Measurements from ENCODE around the gene VAMP7.
"Not testable (repeated sequence)": the region's sequence is repeated elsewhere in the genome, so short reads cannot be mapped to it uniquely, and the experiment has no call there.

VAMP7 gene

DNA sequence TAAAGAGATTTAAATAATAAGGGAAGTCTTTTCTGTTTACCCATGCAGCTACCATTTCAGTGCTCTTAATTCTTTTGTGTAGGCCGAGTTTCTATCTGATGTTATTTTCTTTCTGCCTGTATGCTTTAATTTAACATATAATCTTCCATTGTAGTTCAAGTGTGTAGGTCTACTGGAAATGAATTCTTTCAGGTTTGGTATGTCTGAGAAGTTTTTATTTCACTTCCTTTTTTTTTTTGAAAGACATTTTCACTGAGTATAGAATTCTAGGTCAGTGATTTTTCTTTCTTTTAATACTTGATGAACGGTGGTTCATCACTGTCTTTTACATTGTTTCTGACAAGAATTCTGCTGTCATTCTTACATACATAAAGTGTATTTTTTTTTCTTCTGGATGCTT, 42.1 kb downstream of the VAMP7 start:
- DNase-seq: no peak

DNA sequence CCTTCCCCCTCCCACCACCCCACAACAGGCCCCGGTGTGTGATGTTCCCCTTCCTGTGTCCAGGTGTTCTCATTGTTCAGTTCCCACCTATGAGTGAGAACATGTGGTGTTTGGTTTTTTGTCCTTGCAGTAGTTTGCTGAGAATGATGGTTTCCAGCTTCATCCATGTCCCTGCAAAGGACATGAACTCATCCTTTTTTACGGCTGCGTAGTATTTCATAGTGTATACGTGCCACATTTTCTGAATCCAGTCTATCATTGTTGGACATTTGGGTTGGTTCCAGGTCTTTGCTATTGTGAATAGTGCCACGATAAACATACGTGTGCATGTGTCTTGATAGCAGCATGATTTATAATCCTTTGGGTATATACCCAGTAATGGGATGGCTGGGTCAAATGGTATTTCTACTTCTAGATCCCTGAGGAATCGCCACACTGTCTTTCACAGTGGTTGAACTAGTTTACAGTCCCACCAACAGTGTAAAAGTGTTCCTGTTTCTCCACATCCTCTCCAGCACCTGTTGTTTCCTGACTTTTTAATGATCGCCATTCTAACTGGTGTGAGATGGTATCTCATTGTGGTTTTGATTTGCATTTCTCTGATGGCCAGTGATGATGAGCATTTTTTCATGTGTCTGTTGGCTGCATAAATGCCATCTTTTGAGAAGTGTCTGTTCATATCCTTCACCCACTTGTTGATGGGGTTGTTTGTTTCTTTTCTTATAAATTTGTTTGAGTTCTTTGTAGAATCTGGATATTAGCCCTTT, 49.9 kb downstream of the VAMP7 start:
- DNase-seq: not testable (repeated sequence)

GRCh38 chrX:155938132-155938531, 57.0 kb downstream of the VAMP7 start:
- DNase-seq: no peak

DNA sequence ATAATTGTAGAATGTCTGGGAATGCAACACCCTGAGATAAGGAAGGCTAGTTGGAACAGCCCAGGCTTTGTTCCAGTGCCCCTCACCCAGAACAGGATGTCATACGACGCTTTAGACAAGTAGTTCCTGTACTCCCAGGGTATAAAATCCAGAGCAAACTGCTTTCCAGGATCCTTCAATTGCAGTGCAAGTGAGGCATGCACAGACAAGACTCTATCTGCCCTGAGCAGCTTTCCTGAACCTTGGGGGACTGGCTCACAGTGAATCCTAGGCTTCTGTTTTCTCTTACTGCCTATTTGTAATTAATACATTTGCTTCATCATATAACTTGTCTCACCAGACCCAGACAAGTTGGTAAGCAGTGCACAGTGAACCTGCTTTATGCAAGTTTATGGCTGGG, 68.0 kb downstream of the VAMP7 start:
- no peak for DNase-seq

DNA sequence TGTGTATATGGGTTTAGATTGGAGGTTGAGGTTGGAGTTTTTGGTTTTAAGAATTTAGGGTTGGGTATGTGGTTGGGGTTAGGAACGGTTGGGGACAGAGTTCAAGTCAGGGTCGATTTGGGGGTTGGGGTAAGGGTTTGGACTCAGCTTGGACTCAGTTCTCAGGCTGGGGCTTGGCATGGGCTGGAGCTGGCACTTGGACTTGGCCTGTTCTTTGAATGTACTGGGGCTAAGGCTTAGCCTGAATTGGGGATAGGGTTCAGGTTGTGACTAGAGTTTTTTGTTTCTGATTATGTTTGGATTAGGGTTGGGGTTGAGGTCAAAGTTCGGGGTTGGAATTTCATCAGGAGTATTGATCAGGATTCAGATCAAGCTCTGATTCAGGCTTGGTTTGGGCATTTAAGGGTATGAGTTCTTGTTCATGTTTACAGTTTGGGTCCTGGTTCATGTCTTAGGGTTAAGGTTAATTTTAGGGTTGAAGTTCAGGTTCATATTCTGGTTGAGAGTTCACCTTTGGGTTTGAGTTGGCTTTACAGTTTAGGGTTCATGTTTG, 70.2 kb downstream of the VAMP7 start:
- DNase-seq: no peak

GRCh38 chrX:155953055-155953454, 71.9 kb downstream of the VAMP7 start:
- DNase-seq: no peak

DNA sequence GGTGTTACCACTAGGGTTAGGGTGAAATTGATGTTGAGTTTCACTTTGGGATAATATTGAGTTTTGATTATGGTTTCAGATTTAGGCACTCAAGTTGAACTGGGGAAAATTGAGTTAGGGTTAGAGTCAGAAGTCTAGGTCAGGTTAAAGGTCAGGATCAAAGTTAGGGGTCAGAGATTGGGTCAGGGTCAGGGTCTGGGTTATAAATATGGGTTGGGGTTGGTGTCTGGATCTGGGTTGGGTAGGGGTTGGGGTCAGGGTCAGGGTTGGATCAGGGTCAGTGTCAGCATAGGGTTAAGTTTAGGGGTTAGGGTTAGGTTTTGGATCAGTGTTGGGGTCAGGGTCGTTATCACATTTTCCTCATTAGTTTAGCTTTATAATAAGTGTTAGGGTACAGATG, 73.6 kb downstream of the VAMP7 start:
- no peak for DNase-seq

- no peak for DNase-seq
Measured at GRCh38 chrX:155956099-155956498, 75.0 kb downstream of the VAMP7 start.

DNA sequence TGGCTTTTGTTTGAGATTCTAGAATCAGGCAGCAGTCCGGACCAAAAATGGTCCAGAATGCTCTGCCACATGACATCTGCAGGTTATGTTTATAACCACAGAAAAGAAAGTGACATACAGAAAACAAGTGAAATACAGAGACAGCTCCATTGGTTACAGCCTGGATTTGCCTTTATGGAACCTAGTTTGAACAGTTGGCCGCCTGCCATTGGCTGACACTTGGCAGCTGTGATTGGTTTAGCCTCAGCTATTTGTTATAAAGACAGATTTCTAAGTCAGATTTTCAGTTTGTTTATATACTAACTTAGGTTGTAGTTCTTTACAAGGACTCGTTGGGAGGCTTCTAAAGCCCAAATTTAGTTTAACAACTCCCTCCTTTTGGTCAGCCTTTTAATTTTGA, 75.5 kb downstream of the VAMP7 start:
- DNase-seq: no peak

- DNase-seq: no peak
Measured at GRCh38 chrX:155957843-155958242, 76.7 kb downstream of the VAMP7 start.

GRCh38 chrX:155959018-155959587, 78.0 kb downstream of the VAMP7 start:
- no peak for DNase-seq

- DNase-seq: no peak
Measured at GRCh38 chrX:155962906-155963305, 81.8 kb downstream of the VAMP7 start.

DNA sequence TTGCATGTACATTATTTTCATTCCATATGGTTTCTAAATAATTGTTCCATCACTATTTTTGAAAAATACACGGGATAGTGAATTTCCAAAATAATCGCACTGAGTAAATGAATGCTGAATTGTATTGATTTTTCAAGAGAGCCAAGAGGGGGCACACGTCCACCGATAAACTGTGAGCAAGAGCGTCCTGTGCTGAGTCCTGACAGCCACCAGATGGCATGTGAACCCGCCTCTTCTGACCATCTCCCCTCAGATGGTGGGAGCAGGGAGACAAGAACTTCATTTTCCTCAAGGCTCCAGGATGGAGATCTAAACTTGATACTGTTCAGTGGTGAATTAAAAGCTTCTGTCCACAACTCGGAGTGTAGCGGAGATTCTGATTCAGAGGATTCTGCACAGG, 85.7 kb downstream of the VAMP7 start:
- peak; percentile 39 for DNase-seq

DNA sequence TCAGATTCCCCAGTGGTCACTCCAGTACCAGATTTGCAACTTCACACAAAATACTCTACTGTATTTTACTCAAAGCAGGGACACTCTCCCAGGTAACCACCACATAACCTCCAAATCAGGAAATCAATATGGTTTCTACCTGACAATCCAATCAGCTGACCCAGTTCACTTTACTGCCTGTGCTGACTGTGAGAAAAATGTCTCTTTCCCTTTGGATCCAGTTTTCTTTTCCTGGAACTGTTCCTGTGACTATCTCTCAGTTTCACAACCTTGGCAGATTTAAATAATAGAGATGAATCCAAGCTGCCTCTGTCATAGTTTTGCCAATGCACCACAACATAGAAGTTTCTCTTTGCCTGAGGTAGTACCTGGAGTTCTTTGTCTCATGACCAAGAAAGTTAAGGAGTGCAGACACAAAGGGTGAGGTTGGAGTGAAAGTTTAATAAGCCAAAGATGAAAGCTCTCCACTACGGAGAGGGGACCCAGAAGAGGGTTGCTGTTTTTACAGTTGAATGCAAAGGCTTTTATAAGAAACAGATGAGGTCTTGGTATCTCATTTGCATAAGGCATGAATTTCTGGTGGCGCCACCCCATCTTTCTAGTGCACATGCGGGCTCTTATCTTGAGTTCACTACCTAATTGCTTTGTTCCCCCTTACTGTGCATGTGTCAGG, 86.6 kb downstream of the VAMP7 start:
- no peak for DNase-seq

DNA sequence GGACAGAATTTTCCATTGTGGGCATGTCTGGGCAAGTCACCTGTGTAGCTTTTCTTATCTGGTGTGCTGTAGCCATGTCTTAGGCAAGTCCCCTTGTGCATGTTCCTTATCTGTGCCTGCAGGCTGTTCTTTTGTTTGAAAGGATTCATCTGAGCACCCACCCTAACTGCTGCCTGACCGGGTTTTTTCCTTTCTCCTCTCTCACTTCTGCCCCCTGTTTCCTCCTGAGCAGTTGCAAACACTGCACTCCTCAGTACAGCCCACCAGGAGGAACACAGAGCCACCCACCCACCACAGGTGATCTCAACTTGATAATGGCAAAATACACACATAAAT, 87.1 kb downstream of the VAMP7 start:
- DNase-seq: no peak

GRCh38 chrX:155968791-155969190, 87.6 kb downstream of the VAMP7 start:
- DNase-seq: no peak

- DNase-seq: not testable (repeated sequence)
Measured at GRCh38 chrX:155971658-155972057, 90.5 kb downstream of the VAMP7 start.

DNA sequence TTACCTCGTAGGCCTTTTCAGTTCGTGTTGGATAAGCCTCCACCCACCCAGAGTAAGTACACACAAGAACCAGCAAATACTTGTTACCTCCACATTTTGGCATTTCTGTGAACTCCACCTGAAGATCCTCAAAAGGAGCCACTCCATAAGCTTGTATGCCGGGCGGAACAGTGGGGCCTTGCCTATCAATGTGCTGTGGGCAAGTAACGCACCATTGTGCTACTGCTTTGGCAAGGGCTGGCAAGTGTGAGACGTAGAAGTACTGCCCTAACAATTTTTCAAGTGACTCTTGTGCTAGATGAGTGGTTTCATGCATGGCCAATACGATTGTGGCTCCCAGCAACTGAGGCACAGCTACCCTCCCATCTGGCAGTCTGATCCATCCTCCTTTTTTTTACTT, 91.1 kb downstream of the VAMP7 start:
- not testable (repeated sequence) for DNase-seq

DNA sequence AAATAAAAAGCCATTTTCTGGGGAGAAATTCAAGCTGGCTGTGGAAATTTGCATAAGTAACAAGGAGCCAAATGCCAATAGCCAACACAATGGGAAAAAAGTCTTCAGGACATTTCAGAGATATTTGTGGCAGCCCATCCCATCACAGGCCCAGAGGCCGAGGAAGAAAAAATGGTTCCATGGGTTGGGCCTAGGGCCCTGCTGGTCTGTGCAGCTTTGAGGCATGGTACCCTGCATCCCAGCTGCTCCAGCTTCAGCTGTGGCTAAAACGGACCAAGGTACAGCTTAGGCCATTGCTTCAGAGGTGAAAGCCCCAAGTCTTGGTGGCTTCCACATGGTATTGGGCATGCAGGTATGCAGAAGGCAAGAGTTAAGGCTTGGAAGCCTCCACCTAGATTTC, 102.2 kb downstream of the VAMP7 start:
- no peak for DNase-seq

GRCh38 chrX:155985208-155985607, 104.1 kb downstream of the VAMP7 start:
- no peak for DNase-seq

- DNase-seq: not testable (repeated sequence)
Measured at GRCh38 chrX:155986995-155987394, 105.8 kb downstream of the VAMP7 start.

GRCh38 chrX:155988859-155989258, 107.7 kb downstream of the VAMP7 start:
- no peak for DNase-seq

Measured in EL (cell line).